CD4-positive, alpha-beta T cell treated with Interleukin-17A for 1 hour (primary cell): ENCODE results near the gene CTNNA3.

ENCODE experiments used
- DNase-seq: peaks from one replicate; pipeline ENCODE4 v3.0.0-alpha.2; 2020

The CTNNA3 gene

GRCh38 chr10:67306588-67307205 lies 389.3 kb downstream of the CTNNA3 start:
- no peak for DNase-seq

GRCh38 chr10:67302701-67303100 lies 393.3 kb downstream of the CTNNA3 start:
- DNase-seq: no peak

GRCh38 chr10:67299761-67300160 lies 396.2 kb downstream of the CTNNA3 start:
- DNase-seq: no peak

GRCh38 chr10:67297637-67298181 lies 398.3 kb downstream of the CTNNA3 start:
- DNase-seq: no peak

GRCh38 chr10:67296926-67297325 lies 399.1 kb downstream of the CTNNA3 start:
- DNase-seq: no peak

- no peak for DNase-seq
Observed at GRCh38 chr10:67288688-67289410, 407.1 kb downstream of the CTNNA3 start.

GRCh38 chr10:67284589-67284988 lies 411.4 kb downstream of the CTNNA3 start:
- DNase-seq: no peak

- no peak for DNase-seq
Observed at GRCh38 chr10:67282871-67283270, 413.1 kb downstream of the CTNNA3 start.

DNA sequence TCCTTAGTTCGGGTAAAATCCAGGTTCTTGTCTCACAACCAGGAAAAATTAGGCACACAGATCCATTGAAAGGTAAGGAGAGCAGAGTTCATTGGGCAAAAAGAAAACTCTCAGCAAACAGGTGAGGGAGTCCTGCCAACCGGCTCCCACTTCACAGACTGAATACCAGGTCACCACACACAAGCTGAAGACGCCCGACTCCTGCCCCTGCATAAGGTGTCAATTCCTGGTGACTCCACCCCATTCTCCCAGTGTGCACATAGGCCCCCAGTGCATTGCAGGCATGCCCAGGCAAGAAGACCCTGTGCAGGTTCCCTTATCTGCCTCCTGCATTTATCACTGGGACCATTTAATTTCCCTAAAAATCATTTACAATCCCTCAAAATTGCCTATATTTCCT lies 415.6 kb downstream of the CTNNA3 start:
- no peak for DNase-seq

- no peak for DNase-seq
Observed at GRCh38 chr10:67277402-67277801, 418.6 kb downstream of the CTNNA3 start.

GRCh38 chr10:67269828-67270227 lies 426.2 kb downstream of the CTNNA3 start:
- DNase-seq: no peak

DNA sequence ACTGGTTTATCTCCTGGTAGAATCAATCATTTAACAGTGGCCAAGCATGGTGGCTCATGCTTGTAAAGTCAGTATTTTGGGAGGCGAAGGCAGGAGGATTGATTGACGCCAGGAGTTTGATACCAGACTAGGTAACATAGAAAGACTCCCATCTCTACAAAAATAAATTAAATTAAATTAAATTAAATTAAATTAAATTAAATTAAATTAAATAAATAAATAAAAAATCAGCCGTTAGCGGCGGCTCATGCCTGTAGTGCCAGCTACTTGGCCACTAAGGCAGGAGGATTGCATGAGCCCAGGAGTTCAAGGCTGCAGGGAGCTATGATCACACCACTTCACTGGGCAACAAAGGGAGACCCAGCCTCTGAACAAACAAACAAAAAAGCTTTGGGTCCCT lies 427.8 kb downstream of the CTNNA3 start:
- no peak for DNase-seq

DNA sequence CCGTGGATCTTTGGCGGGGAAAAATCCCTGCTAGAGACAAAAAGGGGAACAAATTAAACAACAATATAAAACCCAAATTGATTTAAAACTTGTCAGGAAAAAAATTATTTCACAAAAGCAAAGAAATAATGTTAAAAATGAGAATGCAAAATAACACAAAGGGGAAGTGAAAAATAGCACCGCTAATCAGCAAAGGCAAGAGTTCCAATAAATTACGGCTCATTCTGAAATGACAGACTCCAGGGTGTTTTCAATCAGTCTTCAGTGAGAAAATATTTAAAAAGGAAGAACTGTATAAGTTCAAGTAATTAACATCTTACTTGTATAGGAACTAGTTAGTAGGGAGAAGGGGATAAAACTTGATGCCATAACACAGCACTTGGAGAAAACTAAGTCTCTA lies 433.3 kb downstream of the CTNNA3 start:
- no peak for DNase-seq

DNA sequence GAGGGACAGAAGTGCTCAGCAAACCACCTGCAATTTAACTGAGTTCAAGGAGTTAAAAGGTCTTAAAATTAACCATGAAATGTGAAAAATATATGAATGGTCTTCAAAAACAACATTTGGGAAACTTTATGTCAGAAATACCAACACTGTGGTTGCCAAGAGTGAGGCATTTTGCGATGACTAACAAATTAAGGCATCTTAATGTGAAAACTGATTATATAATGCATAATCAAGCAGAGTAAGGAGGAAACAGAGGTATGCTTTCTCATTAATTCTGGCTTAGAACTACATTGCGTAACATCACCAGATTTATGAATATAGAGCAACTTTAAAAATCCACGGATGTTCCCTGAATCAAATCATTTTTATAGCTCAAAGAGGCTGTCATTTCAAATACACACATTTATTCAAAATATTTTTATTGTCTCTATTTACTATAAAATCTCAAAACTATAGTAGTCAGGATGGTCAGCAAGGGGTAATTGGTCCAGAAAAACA lies 434.6 kb downstream of the CTNNA3 start:
- no peak for DNase-seq

DNA sequence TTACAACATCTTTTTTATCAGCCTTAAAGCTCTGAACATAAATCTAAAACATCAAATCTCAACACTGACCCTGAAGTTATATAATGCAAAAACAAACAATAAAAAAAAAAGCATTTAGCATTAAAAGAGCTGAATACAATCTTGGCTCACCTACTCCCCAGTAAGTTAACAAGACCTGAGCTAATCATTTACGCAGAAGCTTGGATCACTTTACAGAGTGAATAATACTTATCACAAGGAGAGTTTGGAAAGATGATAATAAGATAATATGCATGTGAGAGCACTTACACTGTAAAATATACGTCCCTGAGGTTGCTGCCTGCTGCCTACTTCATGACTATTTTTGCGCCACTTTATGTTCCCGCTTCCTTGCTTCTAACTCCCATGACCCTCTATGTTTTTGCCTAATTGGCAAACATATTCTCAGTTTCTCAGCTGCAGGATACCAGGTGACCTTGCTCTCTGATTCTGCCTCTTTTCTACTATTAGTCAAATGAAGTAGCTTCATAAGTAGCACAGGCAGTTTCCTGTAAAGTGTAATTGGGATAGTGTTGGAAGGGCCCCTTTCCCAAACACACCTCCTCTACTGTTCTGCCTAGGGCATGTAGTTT lies 436.6 kb downstream of the CTNNA3 start:
- DNase-seq: no peak

DNA sequence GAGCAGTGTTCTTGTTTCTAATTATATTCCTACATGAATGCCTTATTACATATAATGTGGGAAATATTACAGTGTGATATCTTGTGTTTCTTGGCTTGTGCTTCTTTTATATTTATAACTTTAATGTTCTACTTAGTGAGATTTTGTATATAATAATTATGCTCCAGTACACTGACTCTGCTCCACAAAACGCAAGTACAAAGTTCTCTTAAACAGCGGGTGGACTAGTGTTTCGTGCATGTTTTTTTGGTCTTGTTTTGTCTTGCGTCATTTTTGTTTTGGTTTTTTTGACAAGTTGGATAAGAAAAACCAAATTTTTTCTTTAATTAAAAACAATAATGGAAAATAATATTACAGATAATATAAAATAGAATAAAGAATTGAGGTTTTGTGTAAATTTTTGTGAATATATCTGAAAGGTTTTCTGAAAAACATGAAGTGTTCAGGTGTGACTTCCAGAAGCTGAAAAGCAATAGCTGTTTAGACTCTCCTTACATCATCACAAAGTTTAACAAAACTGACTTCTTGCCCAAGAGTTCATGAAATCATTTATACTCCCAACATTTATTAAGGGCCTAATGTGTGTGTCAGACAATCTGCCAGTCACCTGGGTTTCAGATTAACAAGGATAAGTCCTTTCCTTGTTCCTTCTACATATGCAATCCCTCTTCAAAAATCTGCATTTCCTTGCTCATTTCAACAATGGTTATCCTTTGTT lies 438.4 kb downstream of the CTNNA3 start:
- DNase-seq: no peak

GRCh38 chr10:67257018-67257417 lies 439.0 kb downstream of the CTNNA3 start:
- DNase-seq: no peak

GRCh38 chr10:67250686-67251085 lies 445.3 kb downstream of the CTNNA3 start:
- DNase-seq: no peak

DNA sequence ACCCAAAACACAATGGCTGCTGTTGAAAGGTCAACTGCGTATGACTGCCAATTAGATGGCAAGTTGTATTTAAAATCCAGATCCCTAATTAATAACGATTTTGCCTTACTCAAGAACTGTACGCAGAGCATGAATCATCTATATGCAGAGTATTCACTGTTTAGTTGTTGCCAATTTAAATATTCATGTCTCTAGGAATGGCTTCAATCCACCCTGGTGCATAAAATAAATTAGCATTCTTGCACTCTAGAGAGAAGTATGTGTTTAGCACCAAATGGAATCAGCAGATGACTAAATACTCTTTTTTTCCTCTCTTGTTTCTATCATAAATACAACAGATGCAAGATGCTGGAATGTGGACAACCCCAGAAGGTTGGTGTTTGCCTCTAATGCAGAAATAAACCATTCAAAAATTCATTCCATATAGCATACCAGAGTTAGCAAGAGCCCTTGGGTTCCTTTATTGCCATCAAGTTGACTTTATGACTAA lies 449.9 kb downstream of the CTNNA3 start:
- no peak for DNase-seq

DNA sequence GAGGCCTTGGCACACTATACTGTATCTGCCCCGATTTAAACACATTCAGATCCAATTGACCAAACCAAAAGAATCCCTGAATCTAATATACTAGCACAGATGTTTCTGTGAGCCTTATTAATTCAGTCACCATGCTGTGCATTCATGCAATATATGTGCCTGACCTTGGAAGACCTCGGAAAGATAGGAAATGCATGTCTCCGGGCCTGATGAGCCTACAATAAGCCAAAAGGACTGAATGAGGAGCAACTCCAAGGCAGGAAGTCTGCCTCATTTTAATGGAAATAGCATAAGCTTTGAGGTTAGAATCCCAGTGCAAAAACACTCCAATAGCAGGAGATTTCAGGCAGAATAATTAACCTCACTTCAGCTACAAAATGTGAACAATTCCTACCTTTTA lies 453.5 kb downstream of the CTNNA3 start:
- no peak for DNase-seq

DNA sequence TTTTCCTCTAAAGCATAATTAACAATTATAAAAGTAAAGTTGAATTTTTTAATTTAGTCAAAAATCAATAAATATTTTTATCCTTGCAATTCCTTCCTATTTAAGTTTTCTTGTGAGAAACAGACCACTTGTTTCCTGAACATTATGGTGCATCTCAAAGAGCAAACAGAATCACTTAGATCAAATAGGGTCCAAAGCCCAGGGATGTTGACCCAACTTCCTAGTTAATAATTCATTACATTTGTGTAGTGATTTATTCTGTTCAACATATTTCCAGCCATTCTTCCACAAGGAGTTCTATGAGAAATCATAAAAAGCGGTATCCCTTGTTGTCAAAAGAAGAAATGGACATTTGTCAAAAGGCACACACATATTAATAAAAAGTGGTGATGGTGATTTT lies 454.5 kb downstream of the CTNNA3 start:
- no peak for DNase-seq

GRCh38 chr10:67239864-67240497 lies 456.0 kb downstream of the CTNNA3 start:
- no peak for DNase-seq
